Stimulated activated CD8-positive, alpha-beta memory T cell treated with anti-CD3 and anti-CD28 coated beads, Interleukin-12 subunit alpha, Interleukin-12 subunit beta, amount 100 ng/mL, for 1 hour (primary cell): Measurements from ENCODE around the gene ARGFX.
"Not testable (repeated sequence)": the region's sequence is repeated elsewhere in the genome, so short reads cannot be mapped to it uniquely, and the experiment has no call there.

Experiments
- DNase-seq: peaks from one replicate; pipeline ENCODE4 v3.0.0-alpha.2; 2020; ENCODE audit warnings: low read depth

The ARGFX gene

GRCh38 chr3:121567649-121568048 is at the start of gene ARGFX:
Gene ARGFX (plus strand): TSS chr3:121567949. CDS start chr3:121570714, 2,765 bp downstream.
- no peak for DNase-seq

GRCh38 chr3:121517953-121518655 is 49.6 kb upstream of the ARGFX start:
- no peak for DNase-seq

- no peak for DNase-seq
These were observed 47.2 kb upstream of the ARGFX start for GRCh38 chr3:121520510-121520909.

GRCh38 chr3:121529308-121529707 is 38.4 kb upstream of the ARGFX start:
- DNase-seq = no peak

- no peak for DNase-seq
These were observed 36.5 kb upstream of the ARGFX start for GRCh38 chr3:121531269-121531668.

GRCh38 chr3:121542924-121543323 is 24.8 kb upstream of the ARGFX start:
- no peak for DNase-seq

- DNase-seq = no peak
These were observed 22.6 kb upstream of the ARGFX start for GRCh38 chr3:121545049-121545573.

- peak; percentile 78 for DNase-seq
These were observed 21.9 kb upstream of the ARGFX start, which contains the start of gene POLQ for GRCh38 chr3:121545574-121546455. Gene POLQ (minus strand): TSS chr3:121545988. CDS start chr3:121545877, 111 bp downstream.

- DNase-seq = no peak
These were observed 15.4 kb upstream of the ARGFX start for GRCh38 chr3:121552379-121552778.

GRCh38 chr3:121552797-121553196 is 15.0 kb upstream of the ARGFX start:
- no peak for DNase-seq

GRCh38 chr3:121557426-121557934 is 10.3 kb upstream of the ARGFX start:
- DNase-seq = no peak

- no peak for DNase-seq
These were observed 5.6 kb upstream of the ARGFX start for GRCh38 chr3:121562148-121562547.

- DNase-seq = no peak
These were observed 976 bp upstream of the ARGFX start for GRCh38 chr3:121566773-121567172.

GRCh38 chr3:121574449-121574848 is 6.7 kb downstream of the ARGFX start:
- no peak for DNase-seq

- DNase-seq = no peak
These were observed 13.9 kb downstream of the ARGFX start for GRCh38 chr3:121581691-121582090.

GRCh38 chr3:121584418-121584817 is 16.7 kb downstream of the ARGFX start:
- no peak for DNase-seq

GRCh38 chr3:121592856-121593702 is 25.3 kb downstream of the ARGFX start, which contains the start of gene FBXO40:
Gene FBXO40 (plus strand): TSS chr3:121593379. CDS start chr3:121620576, 27,197 bp downstream.
- no peak for DNase-seq

GRCh38 chr3:121593806-121594205 is 26.1 kb downstream of the ARGFX start:
- DNase-seq = not testable (repeated sequence)

- no peak for DNase-seq
These were observed 27.1 kb downstream of the ARGFX start for GRCh38 chr3:121594850-121595249.

GRCh38 chr3:121595765-121596406 is 28.1 kb downstream of the ARGFX start:
- no peak for DNase-seq

- no peak for DNase-seq
These were observed 30.8 kb downstream of the ARGFX start for GRCh38 chr3:121598564-121598963.
